Measurements from ENCODE around the gene PLAAT3.

DNA sequence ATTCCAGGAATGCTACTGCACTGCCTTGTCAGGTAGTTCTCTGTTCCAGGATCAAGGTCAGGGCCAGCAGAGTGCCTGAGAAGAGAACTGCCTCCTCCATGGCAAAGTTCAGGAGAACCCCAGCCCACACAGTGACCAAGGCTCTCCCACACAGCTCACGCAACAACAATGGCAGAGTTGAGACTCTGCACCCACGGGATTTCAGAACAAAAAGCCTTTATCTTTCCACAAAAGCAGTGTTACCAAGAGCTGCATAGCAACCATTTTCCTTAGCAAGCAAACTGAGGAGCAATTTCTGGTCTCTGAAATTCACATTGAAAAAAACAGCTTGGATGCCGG, 11.1 kb downstream of the PLAAT3 start:
- TF ChIP-seq EZH2 (IDR thresholded peaks at IDR 0.05; ENCODE audit: borderline replicate concordance, low read depth, low read length, poor library complexity, severe bottlenecking) = no peak
- TF ChIP-seq, protein P1, sequence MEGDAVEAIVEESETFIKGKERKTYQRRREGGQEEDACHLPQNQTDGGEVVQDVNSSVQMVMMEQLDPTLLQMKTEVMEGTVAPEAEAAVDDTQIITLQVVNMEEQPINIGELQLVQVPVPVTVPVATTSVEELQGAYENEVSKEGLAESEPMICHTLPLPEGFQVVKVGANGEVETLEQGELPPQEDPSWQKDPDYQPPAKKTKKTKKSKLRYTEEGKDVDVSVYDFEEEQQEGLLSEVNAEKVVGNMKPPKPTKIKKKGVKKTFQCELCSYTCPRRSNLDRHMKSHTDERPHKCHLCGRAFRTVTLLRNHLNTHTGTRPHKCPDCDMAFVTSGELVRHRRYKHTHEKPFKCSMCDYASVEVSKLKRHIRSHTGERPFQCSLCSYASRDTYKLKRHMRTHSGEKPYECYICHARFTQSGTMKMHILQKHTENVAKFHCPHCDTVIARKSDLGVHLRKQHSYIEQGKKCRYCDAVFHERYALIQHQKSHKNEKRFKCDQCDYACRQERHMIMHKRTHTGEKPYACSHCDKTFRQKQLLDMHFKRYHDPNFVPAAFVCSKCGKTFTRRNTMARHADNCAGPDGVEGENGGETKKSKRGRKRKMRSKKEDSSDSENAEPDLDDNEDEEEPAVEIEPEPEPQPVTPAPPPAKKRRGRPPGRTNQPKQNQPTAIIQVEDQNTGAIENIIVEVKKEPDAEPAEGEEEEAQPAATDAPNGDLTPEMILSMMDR (conservative IDR thresholded peaks at IDR 0.05; ENCODE audit: low read depth, low read length) = no peak

Data from A673 (cell line).